SK-N-SH (cell line): ENCODE data around the gene AFMID. TPM values are rescaled to one million over a fixed set of nuclear protein-coding genes. Genes with fewer than 3 reads are reported as not detected.

Experiments
- CHD2 ChIP-seq: fragments of 150-350 bp; IDR thresholded peaks from 2 replicates; pipeline ENCODE4 v1.6.1; 2018; ENCODE audit warnings: low read length; ENCODE audit not compliant: partially characterized antibody
- EP300 ChIP-seq, 2 experiments: IDR thresholded peaks; 2 replicates each; pipeline versions ENCODE4 v1.4.0 to v1.6.1; 2012; ENCODE audit warnings: borderline replicate concordance in 1 of 2, low read depth in 1 of 2, low read length in 1 of 2
- EZH2phosphoT487 ChIP-seq: fragments of 200-600 bp; sonication (generic); IDR thresholded peaks from 2 replicates; pipeline ENCODE4 v1.6.1; 2017; ENCODE audit warnings: low read depth, mixed run types, mild to moderate bottlenecking, antibody characterized with exemption, moderate library complexity, borderline replicate concordance
- FOSL2 ChIP-seq: IDR thresholded peaks from 2 replicates; pipeline ENCODE4 v1.4.0; 2012; ENCODE audit warnings: low read depth, mild to moderate bottlenecking, moderate library complexity, borderline replicate concordance
- FOXJ3 ChIP-seq: sonication (generic); formaldehyde crosslinking; IDR thresholded peaks from 2 replicates; pipeline ENCODE4 v1.5.1; 2020; ENCODE audit warnings: mild to moderate bottlenecking, missing genetic modification reagents
- FOXM1 ChIP-seq: IDR thresholded peaks from 2 replicates; pipeline ENCODE4 v1.4.0; 2012; ENCODE audit warnings: low read depth, mild to moderate bottlenecking
- GABPA ChIP-seq: IDR thresholded peaks from 2 replicates; pipeline ENCODE4 v1.4.0; 2012; ENCODE audit warnings: low read depth, mild to moderate bottlenecking
- GATA2 ChIP-seq: sonication (generic); formaldehyde crosslinking; IDR thresholded peaks from 2 replicates; pipeline ENCODE4 v1.5.0; 2020; ENCODE audit warnings: mild to moderate bottlenecking, missing genetic modification reagents
- NFIC ChIP-seq: IDR thresholded peaks from 2 replicates; pipeline ENCODE4 v1.4.0; 2012; ENCODE audit warnings: borderline replicate concordance
- NRF1 ChIP-seq: IDR thresholded peaks from 2 replicates; pipeline ENCODE4 v1.6.1; 2012; ENCODE audit warnings: low read depth, mild to moderate bottlenecking, low read length
- RFX5 ChIP-seq: IDR thresholded peaks from 2 replicates; pipeline ENCODE4 v1.6.1; 2012; ENCODE audit warnings: mild to moderate bottlenecking, improper control_type of control experiment, low read length
- RXRA ChIP-seq: IDR thresholded peaks from 2 replicates; pipeline ENCODE4 v1.4.0; 2012; ENCODE audit warnings: low read depth, mild to moderate bottlenecking, borderline replicate concordance
- SIN3A ChIP-seq: IDR thresholded peaks from 2 replicates; pipeline ENCODE4 v1.6.1; 2012; ENCODE audit warnings: low read depth, mild to moderate bottlenecking, low read length, moderate library complexity, borderline replicate concordance
- TAF1 ChIP-seq: IDR thresholded peaks from 2 replicates; pipeline ENCODE4 v1.6.1; 2012; ENCODE audit warnings: low read depth, mild to moderate bottlenecking, low read length, moderate library complexity, borderline replicate concordance
- TEAD4 ChIP-seq: IDR thresholded peaks from 2 replicates; pipeline ENCODE4 v1.4.0; 2012; ENCODE audit warnings: mild to moderate bottlenecking, borderline replicate concordance; ENCODE audit not compliant: insufficient read depth
- USF1 ChIP-seq: IDR thresholded peaks from 2 replicates; pipeline ENCODE4 v1.4.0; 2012; ENCODE audit warnings: low read depth, borderline replicate concordance
- YY1 ChIP-seq: IDR thresholded peaks from 2 replicates; pipeline ENCODE4 v1.4.0; 2012; ENCODE audit warnings: low read depth, mild to moderate bottlenecking
- ZBTB33 ChIP-seq: IDR thresholded peaks from 2 replicates; pipeline ENCODE4 v1.4.0; 2012; ENCODE audit warnings: low read depth, borderline replicate concordance
- polyA plus RNA-seq, 3 experiments: library from polyadenylated mRNA; depleted of rRNA; stranded (reverse); fragments of >200 nt; gene quantifications; 2 replicates each; pipeline ENCODE4 v1.2.3, GENCODE V29; 2012
- TF ChIP-seq, protein P1 (sequence below): fragments of 200-600 bp; sonication (generic); IDR thresholded peaks from 2 replicates; pipeline ENCODE4 v1.6.1; 2017; ENCODE audit warnings: antibody characterized with exemption, mild to moderate bottlenecking, moderate library complexity
- TF ChIP-seq, protein P2 (sequence below): fragments of 150-350 bp; IDR thresholded peaks from 2 replicates; pipeline ENCODE4 v1.6.1; 2016; ENCODE audit warnings: mild to moderate bottlenecking, low read depth, low read length
- TF ChIP-seq, protein P3 (sequence below): IDR thresholded peaks from 2 replicates; pipeline ENCODE4 v1.4.0; 2012; ENCODE audit warnings: low read depth

AFMID gene
- polyA plus RNA-seq, 1 of the 3 experiments (the other 2 are of a cell fraction) = 44.4 TPM

GRCh38 chr17:78253946-78254672 is 66.9 kb downstream of the AFMID start (continued):
- TF ChIP-seq ZBTB33 (peak; percentile 80; the same call in 1 of the 2 replicates), FOSL2 (no peak), FOXJ3 (CRISPR knock-in tag) (0 out of 2 replicates have a peak, but pooled peaks have one; percentile 32), NRF1 (peak; percentile 74), EZH2phosphoT487 (no peak), GABPA (no peak), TEAD4 (no peak), USF1 (no peak), CHD2 (peak; percentile 96), GATA2 (CRISPR knock-in tag) (no peak), RFX5 (no peak), YY1 (peak; percentile 56; the same call in 1 of the 2 replicates), FOXM1 (no peak), SIN3A (no peak), EP300 (IDR thresholded peaks at IDR 0.05; ENCODE audit: borderline replicate concordance in 1 of 2, low read depth in 1 of 2, low read length in 1 of 2) (no peak), NFIC (no peak), RXRA (no peak), TAF1 (peak; percentile 49; the same call in 1 of the 2 replicates)
- TF ChIP-seq, protein P1, sequence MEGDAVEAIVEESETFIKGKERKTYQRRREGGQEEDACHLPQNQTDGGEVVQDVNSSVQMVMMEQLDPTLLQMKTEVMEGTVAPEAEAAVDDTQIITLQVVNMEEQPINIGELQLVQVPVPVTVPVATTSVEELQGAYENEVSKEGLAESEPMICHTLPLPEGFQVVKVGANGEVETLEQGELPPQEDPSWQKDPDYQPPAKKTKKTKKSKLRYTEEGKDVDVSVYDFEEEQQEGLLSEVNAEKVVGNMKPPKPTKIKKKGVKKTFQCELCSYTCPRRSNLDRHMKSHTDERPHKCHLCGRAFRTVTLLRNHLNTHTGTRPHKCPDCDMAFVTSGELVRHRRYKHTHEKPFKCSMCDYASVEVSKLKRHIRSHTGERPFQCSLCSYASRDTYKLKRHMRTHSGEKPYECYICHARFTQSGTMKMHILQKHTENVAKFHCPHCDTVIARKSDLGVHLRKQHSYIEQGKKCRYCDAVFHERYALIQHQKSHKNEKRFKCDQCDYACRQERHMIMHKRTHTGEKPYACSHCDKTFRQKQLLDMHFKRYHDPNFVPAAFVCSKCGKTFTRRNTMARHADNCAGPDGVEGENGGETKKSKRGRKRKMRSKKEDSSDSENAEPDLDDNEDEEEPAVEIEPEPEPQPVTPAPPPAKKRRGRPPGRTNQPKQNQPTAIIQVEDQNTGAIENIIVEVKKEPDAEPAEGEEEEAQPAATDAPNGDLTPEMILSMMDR = no peak
- TF ChIP-seq, protein P2, sequence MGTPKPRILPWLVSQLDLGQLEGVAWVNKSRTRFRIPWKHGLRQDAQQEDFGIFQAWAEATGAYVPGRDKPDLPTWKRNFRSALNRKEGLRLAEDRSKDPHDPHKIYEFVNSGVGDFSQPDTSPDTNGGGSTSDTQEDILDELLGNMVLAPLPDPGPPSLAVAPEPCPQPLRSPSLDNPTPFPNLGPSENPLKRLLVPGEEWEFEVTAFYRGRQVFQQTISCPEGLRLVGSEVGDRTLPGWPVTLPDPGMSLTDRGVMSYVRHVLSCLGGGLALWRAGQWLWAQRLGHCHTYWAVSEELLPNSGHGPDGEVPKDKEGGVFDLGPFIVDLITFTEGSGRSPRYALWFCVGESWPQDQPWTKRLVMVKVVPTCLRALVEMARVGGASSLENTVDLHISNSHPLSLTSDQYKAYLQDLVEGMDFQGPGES = no peak
- TF ChIP-seq, protein P3, sequence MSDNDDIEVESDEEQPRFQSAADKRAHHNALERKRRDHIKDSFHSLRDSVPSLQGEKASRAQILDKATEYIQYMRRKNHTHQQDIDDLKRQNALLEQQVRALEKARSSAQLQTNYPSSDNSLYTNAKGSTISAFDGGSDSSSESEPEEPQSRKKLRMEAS = 0 out of 2 replicates have a peak, but pooled peaks have one; percentile 25
